AG09309 (cell line): Measurements from ENCODE around the gene SPG7.

ENCODE experiments used
- DNase-seq: peaks from one replicate; pipeline ENCODE4 v3.0.0-alpha.2; 2010; ENCODE audit warnings: low read depth
- H3K4me3 ChIP-seq: 2 replicates; pipeline ENCODE4 v1.5.1; 2011; ENCODE audit warnings: mild to moderate bottlenecking, low read depth, low read length, moderate library complexity; ENCODE audit not compliant: control insufficient read depth
- CTCF ChIP-seq: IDR thresholded peaks from 2 replicates; pipeline ENCODE4 v1.5.1; 2011; ENCODE audit warnings: mild to moderate bottlenecking, low read depth, low read length, inconsistent platforms; ENCODE audit not compliant: insufficient read depth, control insufficient read depth; ENCODE audit errors: missing control alignments

SPG7 gene

GRCh38 chr16:89478576-89479221, 29.5 kb upstream of the SPG7 start:
- DNase-seq, result no peak
- H3K4me3 ChIP-seq, result no peak overlapping the region
- no peak for TF ChIP-seq CTCF

GRCh38 chr16:89481356-89481955, 26.7 kb upstream of the SPG7 start:
- no peak for DNase-seq

GRCh38 chr16:89482150-89482816, 25.9 kb upstream of the SPG7 start:
- no peak for DNase-seq
- no peak overlapping the region for H3K4me3 ChIP-seq
- no peak for TF ChIP-seq CTCF

More at GRCh38 chr16:89481356-89481955, 26.7 kb upstream of the SPG7 start:
- no peak overlapping the region for H3K4me3 ChIP-seq
- TF ChIP-seq CTCF, result no peak

- H3K4me3 ChIP-seq, result no peak overlapping the region
- DNase-seq, result no peak
- no peak for TF ChIP-seq CTCF
These were observed 25.4 kb upstream of the SPG7 start for GRCh38 chr16:89482817-89483205.

- TF ChIP-seq CTCF, result no peak
- no peak for DNase-seq
- H3K4me3 ChIP-seq, result no peak overlapping the region
These were observed 24.1 kb upstream of the SPG7 start for GRCh38 chr16:89484041-89484501.

GRCh38 chr16:89484923-89485679, 23.1 kb upstream of the SPG7 start:
- no peak for DNase-seq
- no peak overlapping the region for H3K4me3 ChIP-seq
- no peak for TF ChIP-seq CTCF
